Cardiac muscle cell (in vitro differentiated cells and primary cell): ENCODE results near the gene DDX11. TPM values are rescaled to one million over a fixed set of nuclear protein-coding genes. Genes with fewer than 3 reads are reported as not detected.
"Not testable (repeated sequence)": the region's sequence is repeated elsewhere in the genome, so short reads cannot be mapped to it uniquely, and the experiment has no call there.

Experiments used
- DNase-seq, 2 donors: peaks; one replicate each; pipeline versions ENCODE4 v3.0.0 to v3.0.0-alpha.2; 2010 to 2017; ENCODE audit warnings: low read depth in 1 of 2, low spot score in 1 of 2
- H3K27ac ChIP-seq: fragments of 200-600 bp; sonication (generic); 2 replicates; pipeline ENCODE4 v1.5.1; 2016
- H3K27me3 ChIP-seq: fragments of 200-600 bp; sonication (generic); 2 replicates; pipeline ENCODE4 v1.6.0; 2016; ENCODE audit warnings: control low read depth
- H3K36me3 ChIP-seq: fragments of 200-600 bp; sonication (generic); 2 replicates; pipeline ENCODE4 v1.5.1; 2016; ENCODE audit warnings: control low read depth
- H3K4me1 ChIP-seq: fragments of 200-600 bp; sonication (generic); 2 replicates; pipeline ENCODE4 v1.8.1; 2017; ENCODE audit warnings: low read depth, mild to moderate bottlenecking, mixed run types
- H3K4me3 ChIP-seq: fragments of 200-600 bp; sonication (generic); 2 replicates; pipeline ENCODE4 v1.5.1; 2016; ENCODE audit warnings: mild to moderate bottlenecking
- H3K9me3 ChIP-seq: fragments of 200-600 bp; sonication (generic); 2 replicates; pipeline ENCODE4 v1.5.1; 2017; ENCODE audit warnings: low read depth, mild to moderate bottlenecking, control low read depth
- polyA plus RNA-seq: library from polyadenylated mRNA; unstranded; fragments of >200 nt; fragmentation: Nextera tagmentation; extraction: Ambion mirVana; gene quantifications from 2 replicates; pipeline ENCODE4 v1.2.1, GENCODE V29; 2016
- total RNA-seq: library from RNA; depleted of rRNA; stranded (reverse); fragments of >200 nt; gene quantifications from 2 replicates; pipeline ENCODE4 v1.2.3, GENCODE V29; 2016
- TF ChIP-seq, protein P1 (sequence below): IDR thresholded peaks from 2 replicates; pipeline ENCODE4 v1.5.1; 2012; ENCODE audit warnings: low read depth, mild to moderate bottlenecking, low read length

Gene DDX11
- total and polyA plus RNA-seq, 2 experiments from 2014 or later = 41.8 to 46.0 TPM

DNA sequence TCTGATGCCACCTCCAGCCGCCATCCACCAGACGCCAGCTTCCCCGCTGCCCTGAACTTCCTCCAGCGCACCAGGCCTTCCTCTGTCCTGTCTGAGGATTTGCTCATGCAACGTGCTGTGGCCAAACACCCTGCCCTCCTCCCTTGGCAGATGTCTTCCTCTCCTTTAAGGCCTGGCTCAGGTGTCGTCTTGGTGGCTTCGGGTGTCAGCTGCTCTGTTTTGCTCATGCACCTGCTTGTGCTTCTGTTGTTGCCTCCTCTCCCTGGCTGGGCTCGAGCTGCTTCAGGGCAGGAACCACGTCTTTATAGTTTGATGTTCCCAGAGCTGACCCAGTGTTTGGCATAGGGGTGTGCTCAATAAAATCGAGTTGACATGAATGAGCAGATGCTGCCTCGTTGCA lies 12.4 kb downstream of the DDX11 start:
- H3K4me1 ChIP-seq, H3K36me3 ChIP-seq, H3K27me3 ChIP-seq, H3K9me3 ChIP-seq, DNase-seq, H3K4me3 ChIP-seq, H3K27ac ChIP-seq: not testable (repeated sequence)

DNA sequence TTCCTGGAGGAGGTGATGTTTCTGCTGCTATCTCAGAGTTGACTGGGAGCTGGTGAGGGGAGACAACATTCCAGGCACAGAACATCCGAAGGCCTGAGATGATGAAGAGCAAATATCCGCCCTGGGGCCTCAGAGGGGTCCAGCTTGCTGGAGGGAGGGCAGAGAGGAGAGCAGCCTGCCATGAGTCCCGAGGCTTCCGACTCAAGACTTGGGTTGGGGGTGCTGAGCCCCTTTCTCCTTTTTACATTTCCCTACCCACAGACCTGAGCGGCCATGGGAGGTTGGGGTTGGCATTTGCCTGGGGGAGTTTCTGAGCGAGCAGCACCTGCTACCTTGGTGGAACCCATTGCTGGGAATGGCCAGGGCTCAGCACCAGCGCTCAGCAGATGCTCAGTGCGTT lies 13.8 kb downstream of the DDX11 start:
- not testable (repeated sequence) for H3K36me3 ChIP-seq, DNase-seq, H3K27me3 ChIP-seq, H3K27ac ChIP-seq, H3K4me1 ChIP-seq, H3K4me3 ChIP-seq, H3K9me3 ChIP-seq

DNA sequence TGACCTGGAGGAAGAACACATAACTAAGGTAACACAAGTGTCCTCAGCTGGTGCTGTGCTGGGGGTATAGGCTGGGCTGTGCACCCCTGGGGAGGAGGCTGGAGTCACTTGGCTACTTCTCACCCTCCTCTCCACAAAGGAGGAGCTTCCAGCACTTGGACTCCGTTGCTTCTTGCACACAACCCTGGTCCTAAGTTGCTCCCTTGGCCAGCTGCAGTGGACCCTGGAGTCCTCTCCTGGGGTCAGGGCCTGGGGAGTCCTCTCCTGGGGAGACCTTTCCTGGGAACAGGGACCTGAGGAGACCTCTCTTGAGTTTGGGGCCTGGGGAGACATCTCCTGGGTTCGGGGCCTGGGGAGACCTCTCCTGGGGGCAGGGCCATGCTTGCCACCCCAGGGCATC lies 14.3 kb downstream of the DDX11 start:
- H3K4me1 ChIP-seq, H3K27me3 ChIP-seq, H3K4me3 ChIP-seq, H3K9me3 ChIP-seq, DNase-seq, H3K36me3 ChIP-seq, H3K27ac ChIP-seq: not testable (repeated sequence)

DNA sequence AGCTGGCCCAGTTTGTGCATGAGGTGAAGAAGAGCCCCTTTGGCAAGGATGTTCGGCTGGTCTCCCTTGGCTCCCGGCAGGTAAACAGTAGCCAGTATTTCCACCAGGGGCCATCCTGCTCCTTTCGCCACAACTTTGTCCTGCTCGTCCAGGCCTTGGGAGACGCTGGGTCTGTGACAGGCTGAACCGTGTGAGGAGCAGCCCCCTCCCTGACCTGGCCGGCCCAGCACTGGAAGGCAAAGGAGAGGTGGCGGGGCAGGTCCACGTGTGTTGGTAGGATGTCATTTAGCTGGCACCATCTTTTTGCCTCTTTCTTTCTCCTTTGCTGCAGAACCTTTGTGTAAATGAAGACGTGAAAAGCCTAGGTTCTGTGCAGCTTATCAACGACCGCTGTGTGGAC lies 15.4 kb downstream of the DDX11 start:
- Histone ChIP-seq H3K4me3 (no peak overlapping the region), H3K4me1 (no peaks in the 10 kb centered on the region), H3K27me3 (no peaks in the 10 kb centered on the region), H3K36me3 (peaks cover 4% of the 10 kb centered on the region), H3K9me3 (no peaks in the 10 kb centered on the region), H3K27ac (no peak overlapping the region)
- TF ChIP-seq, protein P1, sequence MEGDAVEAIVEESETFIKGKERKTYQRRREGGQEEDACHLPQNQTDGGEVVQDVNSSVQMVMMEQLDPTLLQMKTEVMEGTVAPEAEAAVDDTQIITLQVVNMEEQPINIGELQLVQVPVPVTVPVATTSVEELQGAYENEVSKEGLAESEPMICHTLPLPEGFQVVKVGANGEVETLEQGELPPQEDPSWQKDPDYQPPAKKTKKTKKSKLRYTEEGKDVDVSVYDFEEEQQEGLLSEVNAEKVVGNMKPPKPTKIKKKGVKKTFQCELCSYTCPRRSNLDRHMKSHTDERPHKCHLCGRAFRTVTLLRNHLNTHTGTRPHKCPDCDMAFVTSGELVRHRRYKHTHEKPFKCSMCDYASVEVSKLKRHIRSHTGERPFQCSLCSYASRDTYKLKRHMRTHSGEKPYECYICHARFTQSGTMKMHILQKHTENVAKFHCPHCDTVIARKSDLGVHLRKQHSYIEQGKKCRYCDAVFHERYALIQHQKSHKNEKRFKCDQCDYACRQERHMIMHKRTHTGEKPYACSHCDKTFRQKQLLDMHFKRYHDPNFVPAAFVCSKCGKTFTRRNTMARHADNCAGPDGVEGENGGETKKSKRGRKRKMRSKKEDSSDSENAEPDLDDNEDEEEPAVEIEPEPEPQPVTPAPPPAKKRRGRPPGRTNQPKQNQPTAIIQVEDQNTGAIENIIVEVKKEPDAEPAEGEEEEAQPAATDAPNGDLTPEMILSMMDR = no peak
- DNase-seq = no peak

DNA sequence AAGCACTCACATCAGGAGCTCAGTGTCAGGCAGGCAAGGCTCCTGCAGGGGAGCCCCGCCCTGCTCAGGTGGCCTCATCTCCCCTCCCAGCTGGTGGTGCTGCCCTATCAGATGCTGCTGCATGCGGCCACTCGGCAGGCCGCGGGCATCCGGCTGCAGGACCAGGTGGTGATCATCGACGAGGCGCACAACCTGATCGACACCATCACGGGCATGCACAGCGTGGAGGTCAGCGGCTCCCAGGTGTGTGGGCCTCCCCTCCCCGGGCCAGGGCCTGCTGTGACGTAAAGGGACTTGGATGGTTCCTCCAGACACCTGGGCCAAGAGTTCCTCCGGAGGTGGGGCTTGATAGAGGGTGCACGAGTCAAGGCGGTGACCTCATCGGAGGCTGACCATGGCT lies 18.0 kb downstream of the DDX11 start:
- H3K9me3 ChIP-seq, H3K27ac ChIP-seq, DNase-seq, H3K36me3 ChIP-seq, H3K27me3 ChIP-seq, H3K4me3 ChIP-seq, H3K4me1 ChIP-seq: not testable (repeated sequence)

DNA sequence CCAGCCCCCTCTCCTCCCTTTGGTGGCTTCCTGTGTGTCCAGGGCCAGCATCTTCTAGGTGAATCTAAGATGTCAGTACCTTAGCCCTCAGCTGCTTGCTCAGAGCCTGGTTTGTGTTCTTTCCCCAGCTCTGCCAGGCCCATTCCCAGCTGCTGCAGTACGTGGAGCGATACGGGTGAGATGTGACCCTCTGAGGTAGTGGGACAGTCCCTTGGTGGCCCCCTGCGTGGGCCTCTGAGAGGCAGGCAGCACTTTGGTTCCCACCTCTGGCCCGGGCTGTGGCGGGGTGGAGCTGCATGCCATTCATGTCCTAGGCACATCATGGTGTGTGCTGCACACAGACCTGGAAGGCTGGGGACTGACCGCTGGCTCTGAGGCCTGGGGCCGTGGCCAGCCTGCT lies 19.1 kb downstream of the DDX11 start:
- not testable (repeated sequence) for H3K27me3 ChIP-seq, H3K9me3 ChIP-seq, H3K36me3 ChIP-seq, H3K4me3 ChIP-seq, H3K27ac ChIP-seq, DNase-seq, H3K4me1 ChIP-seq

DNA sequence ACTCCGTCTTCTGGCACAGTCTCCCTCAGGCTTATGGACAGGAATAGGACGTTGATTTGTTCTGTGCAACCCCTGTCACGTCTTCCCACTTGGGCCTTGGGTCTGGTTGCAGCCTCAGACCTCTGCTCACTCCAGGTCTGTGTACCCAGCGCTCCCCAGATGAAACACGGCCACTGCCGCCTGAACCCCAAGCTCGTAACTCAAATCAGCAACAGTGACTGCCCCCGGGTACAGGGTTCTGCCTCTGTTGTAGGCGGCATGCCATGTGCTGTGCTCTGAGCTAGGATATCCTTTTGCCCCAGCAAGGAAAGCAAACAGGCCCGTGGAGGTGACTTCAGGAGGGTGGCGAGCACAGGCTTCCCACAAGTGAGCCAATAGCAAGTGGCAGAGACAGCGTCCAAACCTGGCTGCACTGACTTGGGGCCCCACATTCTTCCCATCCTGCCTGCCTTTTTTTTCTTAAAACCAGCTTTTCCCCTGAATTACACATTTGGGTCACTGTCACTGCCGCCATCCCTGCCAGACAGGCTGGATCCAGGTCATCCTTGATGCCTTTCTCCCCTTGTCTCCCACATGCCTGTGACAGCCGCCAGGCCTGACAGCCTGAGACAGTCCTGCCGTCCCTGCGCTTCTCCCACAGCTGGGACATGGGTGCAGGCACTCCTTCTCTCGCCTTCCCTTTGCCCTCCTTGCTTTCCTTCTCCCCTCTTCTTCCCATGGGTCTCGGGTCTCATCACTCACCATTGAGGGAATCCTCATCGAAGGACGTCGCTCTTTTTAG lies 21.6 kb downstream of the DDX11 start:
- not testable (repeated sequence) for H3K9me3 ChIP-seq, DNase-seq, H3K27me3 ChIP-seq, H3K27ac ChIP-seq, H3K36me3 ChIP-seq, H3K4me3 ChIP-seq, H3K4me1 ChIP-seq

DNA sequence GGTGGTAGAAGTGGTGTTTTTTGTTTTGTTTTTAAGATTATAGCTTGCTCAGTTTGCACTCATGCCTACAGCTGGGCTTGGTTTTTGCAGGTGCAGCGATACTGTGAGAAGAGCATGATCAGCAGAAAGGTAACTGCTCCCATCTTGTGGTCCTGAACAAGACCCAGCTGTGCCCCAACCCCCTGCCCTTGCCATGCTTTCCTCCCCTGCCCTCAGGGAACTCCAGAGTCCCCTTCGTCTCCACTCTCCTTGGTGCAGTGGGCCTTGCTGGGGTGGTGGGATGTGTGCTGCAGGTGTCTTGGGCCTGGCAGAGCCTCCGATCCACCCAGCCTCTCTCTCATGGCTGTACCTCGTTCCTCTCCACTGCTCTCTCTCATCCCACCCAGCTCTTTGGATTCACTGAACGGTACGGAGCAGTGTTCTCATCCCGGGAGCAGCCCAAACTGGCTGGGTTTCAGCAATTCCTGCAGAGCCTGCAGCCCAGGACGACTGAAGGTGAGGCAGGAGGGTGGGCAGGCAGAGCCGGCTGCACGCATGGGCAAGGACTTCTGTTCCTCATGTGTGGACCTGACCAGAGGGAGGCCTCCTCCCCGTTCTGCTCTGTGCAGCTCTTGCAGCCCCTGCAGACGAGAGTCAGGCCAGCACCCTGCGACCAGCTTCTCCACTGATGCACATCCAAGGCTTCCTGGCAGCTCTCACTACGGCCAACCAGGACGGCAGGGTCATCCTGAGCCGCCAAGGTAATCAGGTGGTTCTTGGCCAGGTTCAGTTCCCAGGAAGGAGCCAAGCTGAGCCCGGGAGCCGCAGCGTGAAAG lies 22.8 kb downstream of the DDX11 start:
- H3K4me1 ChIP-seq, H3K27me3 ChIP-seq, H3K27ac ChIP-seq, H3K36me3 ChIP-seq, H3K9me3 ChIP-seq, DNase-seq, H3K4me3 ChIP-seq: not testable (repeated sequence)

DNA sequence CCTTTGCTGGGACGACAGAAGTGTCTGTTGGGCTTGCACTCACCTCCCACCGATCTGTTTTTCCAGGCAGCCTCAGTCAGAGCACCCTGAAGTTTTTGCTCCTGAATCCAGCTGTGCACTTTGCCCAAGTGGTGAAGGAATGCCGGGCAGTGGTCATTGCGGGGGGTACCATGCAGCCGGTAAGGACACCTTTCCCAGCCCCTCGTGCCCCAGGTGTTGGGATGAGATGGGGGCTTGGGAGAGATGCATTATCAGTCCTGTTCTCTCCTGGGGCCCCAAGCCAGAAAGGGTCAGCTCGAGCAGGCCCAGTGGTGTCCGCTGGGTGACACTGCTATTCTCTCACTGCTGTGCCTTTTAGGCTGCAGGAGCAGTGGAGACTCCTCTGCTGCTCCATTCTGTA lies 24.2 kb downstream of the DDX11 start:
- not testable (repeated sequence) for H3K27me3 ChIP-seq, DNase-seq, H3K9me3 ChIP-seq, H3K4me3 ChIP-seq, H3K27ac ChIP-seq, H3K4me1 ChIP-seq, H3K36me3 ChIP-seq

DNA sequence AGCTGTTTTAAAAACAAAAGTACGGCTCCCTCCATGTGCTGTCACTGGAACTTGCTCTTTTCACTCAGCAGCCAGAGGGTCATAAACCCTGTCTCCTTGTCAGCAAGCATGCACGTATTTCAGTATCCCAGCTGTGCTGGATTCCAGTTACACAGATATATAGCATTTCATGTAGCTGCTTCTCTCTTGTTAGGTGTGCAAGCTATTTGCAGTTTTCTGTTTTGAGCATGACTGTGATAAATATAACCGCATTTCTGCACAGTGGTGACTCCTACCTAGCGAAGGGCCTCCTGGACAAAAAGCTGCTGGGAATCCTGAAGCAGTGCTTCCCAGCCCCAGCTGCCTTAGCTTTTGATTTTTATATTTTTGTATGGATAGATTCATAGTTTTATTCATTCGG lies 24.7 kb downstream of the DDX11 start:
- H3K27ac ChIP-seq, H3K36me3 ChIP-seq, H3K4me3 ChIP-seq, DNase-seq, H3K4me1 ChIP-seq, H3K27me3 ChIP-seq, H3K9me3 ChIP-seq: not testable (repeated sequence)

DNA sequence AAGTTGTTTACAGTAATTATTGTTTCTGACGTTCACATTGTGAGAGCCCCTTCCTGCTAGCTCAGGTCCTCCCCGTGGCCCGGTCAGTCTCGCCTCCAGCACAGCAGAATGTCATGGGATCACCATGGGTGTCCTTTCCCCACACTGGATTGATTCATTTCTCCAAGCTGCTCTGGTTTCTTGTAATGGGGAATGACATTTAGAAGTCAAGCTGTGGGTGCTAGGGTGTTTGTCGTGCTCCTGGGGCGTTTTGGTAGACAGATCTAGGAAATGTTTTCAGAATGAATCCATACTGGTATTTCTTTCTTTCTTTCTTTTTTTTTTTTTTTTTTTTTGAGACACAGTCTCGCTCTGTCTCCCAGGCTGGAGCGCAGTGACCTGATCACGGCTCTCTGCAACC lies 25.1 kb downstream of the DDX11 start:
- H3K27ac ChIP-seq, H3K4me1 ChIP-seq, H3K4me3 ChIP-seq, H3K9me3 ChIP-seq, DNase-seq, H3K36me3 ChIP-seq, H3K27me3 ChIP-seq: not testable (repeated sequence)

DNA sequence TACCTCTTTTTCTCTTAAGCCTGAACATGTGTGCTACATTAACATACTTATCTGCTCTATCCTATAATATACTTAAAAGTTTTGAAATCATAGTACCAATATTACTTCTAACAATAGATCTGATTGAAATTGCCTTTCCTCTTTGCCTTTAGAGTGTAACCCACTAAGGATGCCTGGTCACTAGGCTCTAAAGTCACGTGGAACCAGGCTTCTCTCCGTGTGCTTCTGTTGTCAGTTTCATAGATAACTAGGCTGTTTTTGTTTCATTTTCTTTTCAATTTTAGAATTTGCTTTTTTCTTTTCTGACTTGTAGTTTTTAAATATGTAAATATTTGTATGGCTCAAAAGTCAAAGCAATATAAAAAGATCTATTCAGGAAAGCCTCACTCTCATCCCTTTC lies 25.8 kb downstream of the DDX11 start:
- not testable (repeated sequence) for H3K4me3 ChIP-seq, H3K36me3 ChIP-seq, H3K27me3 ChIP-seq, DNase-seq, H3K27ac ChIP-seq, H3K9me3 ChIP-seq, H3K4me1 ChIP-seq

DNA sequence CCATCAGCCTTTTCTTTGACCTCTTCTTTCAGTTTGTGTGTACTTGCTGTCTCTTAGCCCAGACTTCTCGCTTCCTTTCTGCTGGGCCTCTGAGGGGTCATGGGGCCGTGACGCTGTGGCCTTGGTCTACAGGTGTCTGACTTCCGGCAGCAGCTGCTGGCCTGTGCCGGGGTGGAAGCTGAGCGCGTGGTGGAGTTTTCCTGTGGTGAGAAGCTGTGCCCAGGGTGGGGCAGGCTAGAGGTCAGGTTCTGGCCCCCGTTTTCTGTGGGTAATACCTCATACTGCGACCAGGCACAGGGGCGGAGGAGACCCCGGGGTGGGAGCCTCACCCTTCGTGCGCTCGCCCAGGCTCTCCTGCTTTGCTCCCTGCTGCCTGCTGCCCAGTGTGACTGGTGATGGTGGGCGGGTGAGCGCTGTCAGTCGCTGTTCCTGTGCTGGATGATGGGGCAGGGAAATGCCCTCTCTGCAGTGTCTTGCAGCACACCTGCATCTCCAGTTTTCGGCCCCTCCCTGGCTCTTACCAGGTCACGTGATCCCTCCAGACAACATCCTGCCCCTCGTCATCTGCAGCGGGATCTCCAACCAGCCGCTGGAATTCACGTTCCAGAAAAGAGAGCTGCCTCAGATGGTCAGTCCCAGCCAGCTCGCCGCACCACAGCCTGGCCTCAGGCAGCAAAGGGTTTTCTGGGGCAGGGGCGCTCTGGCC lies 27.0 kb downstream of the DDX11 start:
- H3K27ac ChIP-seq, H3K4me3 ChIP-seq, H3K4me1 ChIP-seq, DNase-seq, H3K9me3 ChIP-seq, H3K36me3 ChIP-seq, H3K27me3 ChIP-seq: not testable (repeated sequence)
